Superior temporal gyrus (tissue), 1 donor: ENCODE data around the gene RAP1GAP2.
A peak's percentile ranks its signal among the peaks of the same experiment; 100 is the strongest.

Source experiments
- DNase-seq: peaks from one replicate; pipeline ENCODE4 v3.0.0-alpha.2; 2016; ENCODE audit errors: extremely low spot score

Gene RAP1GAP2

GRCh38 chr17:2946144-2946543 lies 149.9 kb downstream of the RAP1GAP2 start:
- peak; percentile 59 for DNase-seq

GRCh38 chr17:2947588-2947950 lies 151.3 kb downstream of the RAP1GAP2 start:
- no peak for DNase-seq

GRCh38 chr17:2947996-2948550 lies 151.8 kb downstream of the RAP1GAP2 start:
- DNase-seq: no peak

DNA sequence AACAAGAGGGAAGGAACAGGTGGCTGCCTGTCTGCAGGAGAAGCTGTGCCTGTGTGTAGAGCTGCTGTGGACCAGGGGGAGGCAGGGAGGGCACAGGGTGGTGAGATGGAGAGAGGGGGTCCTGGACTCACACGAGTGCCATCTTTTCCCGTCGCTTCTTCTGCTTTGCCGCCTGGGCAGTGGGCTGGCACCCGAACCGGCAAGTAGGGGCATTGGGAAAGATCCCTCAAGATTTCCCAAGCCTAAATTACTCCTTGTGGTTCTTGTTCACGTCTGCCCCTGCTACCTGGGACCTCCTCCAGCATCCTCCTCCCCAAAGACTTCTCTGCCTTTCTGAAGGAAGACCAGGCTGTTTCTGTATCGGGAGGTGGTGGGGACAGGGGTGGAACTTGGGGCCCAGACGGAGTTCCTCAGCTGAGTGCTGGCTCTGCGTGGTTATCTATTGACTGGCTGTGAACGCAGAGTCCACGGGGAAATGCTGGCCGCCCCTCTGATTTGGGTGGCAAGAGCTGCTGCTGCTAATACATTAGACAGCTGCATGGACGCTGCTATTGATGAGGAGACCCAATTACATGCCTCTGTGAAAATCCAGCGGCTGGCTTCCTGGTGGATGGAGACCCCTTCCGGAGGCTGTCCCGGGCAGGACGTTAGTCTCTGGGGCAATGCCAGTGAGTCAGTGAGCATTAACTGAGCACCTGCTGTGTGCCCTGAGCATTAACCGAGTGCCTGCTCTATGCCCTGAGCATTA lies 152.7 kb downstream of the RAP1GAP2 start:
- no peak for DNase-seq

DNA sequence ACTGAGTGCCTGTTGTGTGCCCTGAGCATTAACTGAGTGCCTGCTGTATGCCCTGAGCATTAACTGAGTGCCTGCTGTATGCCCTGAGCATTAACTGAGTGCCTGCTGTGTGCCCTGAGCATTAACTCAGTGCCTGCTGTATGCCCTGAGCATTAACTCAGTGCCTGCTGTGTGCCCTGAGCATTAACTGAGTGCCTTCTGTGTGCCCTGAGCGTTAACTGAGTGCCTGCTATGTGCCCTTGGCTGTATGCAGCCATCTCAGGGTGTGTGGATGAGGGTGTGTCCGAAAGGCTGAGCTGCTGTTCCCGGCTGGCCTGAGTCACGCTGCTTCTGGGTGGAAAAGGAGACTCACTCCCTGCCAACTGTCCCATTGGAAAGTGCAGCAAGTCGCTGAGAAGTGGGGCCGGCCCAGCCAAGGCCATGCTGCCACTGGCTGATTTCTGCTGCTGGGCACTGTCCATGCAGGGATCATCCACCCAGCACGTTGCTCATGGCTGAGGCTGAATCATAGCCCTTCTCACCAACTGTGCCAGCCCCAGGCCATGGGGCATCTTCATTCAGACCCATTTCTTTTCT lies 153.3 kb downstream of the RAP1GAP2 start:
- no peak for DNase-seq

- DNase-seq: no peak
Measured at GRCh38 chr17:2950846-2951245, 154.6 kb downstream of the RAP1GAP2 start.

DNA sequence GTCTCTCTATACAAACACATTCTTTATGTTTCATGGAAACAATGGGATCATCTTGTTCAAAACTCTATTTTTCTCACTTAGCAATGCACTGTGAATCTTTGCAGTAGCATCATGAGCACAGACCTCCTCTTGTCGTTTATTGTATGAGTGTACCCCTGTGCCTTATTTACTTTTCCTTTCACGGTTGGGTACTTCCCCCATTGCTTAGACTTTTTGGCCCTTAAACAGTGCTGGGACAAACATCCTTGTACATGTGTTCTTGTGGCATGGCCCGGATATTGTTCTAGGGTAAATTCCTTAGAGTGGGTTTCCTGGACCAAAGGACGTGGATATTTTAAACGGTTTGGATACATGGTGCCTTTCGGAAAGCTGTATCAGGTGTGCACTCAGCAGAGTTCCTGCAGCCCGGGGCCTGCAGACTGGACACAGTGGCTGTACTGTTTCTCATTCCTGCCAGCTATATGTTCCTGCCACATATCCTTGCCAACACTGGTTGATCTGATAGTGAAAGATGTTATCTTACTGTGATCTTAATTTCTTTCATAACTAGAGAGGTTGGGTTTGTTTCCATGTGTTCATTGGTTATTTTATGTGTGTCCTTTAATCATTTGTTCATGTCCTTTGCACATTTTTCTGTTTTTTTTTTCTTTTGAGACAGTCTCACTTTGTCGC lies 156.1 kb downstream of the RAP1GAP2 start:
- no peak for DNase-seq

GRCh38 chr17:2954898-2955445 lies 158.7 kb downstream of the RAP1GAP2 start:
- no peak for DNase-seq

- DNase-seq: no peak
Measured at GRCh38 chr17:2955931-2956582, 159.8 kb downstream of the RAP1GAP2 start.

GRCh38 chr17:2957631-2958286 lies 161.5 kb downstream of the RAP1GAP2 start:
- no peak for DNase-seq

- no peak for DNase-seq
Measured at GRCh38 chr17:2958706-2959222, 162.5 kb downstream of the RAP1GAP2 start.

GRCh38 chr17:2959371-2960130 lies 163.3 kb downstream of the RAP1GAP2 start:
- no peak for DNase-seq

DNA sequence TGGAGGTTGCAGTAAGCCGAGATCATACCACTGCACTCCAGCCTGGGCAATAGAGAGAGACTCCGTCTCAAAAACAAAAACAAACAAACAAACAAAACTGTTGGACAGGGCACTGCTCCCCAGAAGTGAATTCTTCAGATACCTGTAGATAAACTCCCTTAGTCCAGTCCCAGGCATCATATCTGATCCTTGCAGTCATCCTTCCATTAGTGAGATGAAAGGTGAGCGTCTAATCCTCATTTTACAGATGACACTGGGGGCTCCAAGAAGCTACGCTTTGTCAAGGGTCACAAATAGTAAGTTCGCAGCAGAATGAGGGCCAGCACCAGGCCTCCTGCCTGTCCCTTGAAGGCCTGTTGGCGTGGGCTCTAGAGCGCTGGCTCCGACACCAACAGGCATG lies 165.2 kb downstream of the RAP1GAP2 start:
- no peak for DNase-seq

DNA sequence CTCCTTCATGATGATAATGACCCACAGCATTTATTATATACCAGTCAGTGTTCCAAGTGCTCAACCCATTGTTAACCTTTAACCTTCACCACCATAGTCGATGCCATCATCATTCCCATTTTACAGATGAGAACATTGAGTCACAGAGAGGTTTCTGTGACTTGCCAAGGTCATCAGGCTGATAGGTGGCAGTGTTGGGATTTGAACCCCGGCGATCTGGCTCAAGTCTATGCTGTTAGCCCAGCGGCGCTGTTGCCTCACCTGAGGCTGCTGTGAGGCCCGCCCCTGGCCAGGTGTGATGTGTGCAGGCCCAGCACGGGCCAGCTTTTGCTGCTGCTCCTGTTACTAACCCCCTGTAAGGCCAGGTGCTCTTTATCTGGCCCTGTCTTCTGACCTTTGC lies 166.0 kb downstream of the RAP1GAP2 start:
- no peak for DNase-seq

DNA sequence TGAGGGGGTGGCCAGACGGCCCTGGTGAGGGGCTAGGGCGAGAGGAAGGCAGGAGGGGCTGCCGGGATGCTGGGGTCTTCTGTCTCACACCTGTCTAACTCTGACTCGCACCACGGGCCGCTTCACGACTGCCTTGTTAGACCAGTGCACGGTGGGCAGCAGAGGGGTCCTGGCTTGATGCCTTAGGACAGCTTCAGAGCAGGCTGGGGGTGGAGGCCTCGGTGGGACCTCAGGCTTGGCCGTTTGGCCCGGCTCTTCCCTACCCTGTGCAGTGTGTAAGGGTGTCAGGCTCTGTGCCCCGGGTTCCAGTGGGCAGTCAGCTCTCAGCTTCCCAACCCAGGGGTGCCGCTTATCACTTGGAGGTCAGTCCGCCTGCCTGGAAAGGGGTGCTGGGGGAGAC lies 166.5 kb downstream of the RAP1GAP2 start:
- no peak for DNase-seq

DNA sequence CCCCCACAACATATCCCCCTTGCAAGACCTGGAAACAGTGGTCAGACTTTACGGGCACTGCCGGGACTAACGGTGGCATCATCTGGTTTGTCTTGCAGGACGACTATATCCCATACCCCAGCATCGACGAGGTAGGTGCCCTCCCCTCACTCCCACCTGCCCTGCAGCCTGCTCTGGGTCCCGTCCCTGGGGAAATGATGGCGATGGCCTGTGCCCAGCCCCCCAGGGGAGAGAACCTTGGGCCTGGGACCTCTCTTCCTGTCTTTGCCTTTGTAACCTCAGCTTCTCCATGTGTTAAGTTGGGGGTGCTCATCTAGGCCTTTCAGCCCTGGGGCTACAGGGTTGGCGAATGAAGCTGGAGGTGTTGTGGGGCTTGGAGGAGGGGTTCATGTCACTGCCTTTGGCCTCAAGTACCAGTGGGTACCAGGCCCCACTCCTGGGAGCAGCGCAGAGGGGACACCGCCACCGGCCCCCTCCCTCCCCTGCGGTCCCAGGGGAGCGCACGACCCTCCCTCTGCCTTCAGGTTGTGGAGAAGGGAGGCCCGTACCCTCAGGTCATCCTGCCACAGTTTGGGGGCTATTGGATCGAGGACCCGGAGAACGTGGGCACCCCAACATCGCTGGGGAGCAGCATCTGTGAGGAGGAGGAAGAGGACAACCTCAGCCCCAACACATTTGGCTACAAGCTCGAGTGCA lies 167.2 kb downstream of the RAP1GAP2 start:
- no peak for DNase-seq

DNA sequence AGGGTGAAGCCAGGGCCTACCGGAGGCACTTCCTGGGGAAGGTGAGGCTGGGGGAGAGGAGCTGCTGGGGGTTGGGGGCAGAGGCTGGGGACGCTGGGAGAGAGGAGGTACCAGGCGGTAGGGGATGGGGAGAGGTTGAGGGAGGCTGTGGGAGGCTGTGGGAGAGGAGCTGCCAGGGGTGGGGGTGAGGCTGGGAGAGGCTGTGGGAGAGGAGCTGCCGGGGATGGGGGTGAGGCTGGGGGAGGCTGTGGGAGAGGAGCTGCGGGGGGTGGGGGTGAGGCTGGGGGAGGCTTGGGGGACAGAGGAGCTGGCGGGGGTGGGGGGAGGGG lies 167.8 kb downstream of the RAP1GAP2 start:
- DNase-seq: no peak

- no peak for DNase-seq
Measured at GRCh38 chr17:2964370-2964769, 168.1 kb downstream of the RAP1GAP2 start.

GRCh38 chr17:2964831-2965230 lies 168.6 kb downstream of the RAP1GAP2 start:
- DNase-seq: no peak
